Activated naive CD4-positive, alpha-beta T cell treated with anti-CD3 and anti-CD28 coated beads, Interleukin-2, amount 50 U/mL, for 24 hours (primary cell): Measurements from ENCODE around the gene KRTAP4-16.
"Not testable (repeated sequence)": the region's sequence is repeated elsewhere in the genome, so short reads cannot be mapped to it uniquely, and the experiment has no call there.

Source experiments
- H3K27ac Mint-ChIP-seq: one replicate; pipeline ENCODE4 v1.8.0; 2021; ENCODE audit warnings: mild to moderate bottlenecking, mixed read lengths
- H3K27me3 Mint-ChIP-seq: one replicate; pipeline ENCODE4 v1.8.0; 2021; ENCODE audit warnings: mixed read lengths
- H3K36me3 Mint-ChIP-seq: one replicate; pipeline ENCODE4 v1.8.0; 2021; ENCODE audit warnings: mixed read lengths
- H3K4me1 Mint-ChIP-seq: one replicate; pipeline ENCODE4 v1.8.0; 2021; ENCODE audit warnings: mixed read lengths
- H3K4me3 Mint-ChIP-seq: one replicate; pipeline ENCODE4 v1.8.0; 2021; ENCODE audit warnings: mild to moderate bottlenecking, mixed read lengths
- H3K9me3 Mint-ChIP-seq: one replicate; pipeline ENCODE4 v1.8.0; 2021; ENCODE audit warnings: mixed read lengths

KRTAP4-16 gene

DNA sequence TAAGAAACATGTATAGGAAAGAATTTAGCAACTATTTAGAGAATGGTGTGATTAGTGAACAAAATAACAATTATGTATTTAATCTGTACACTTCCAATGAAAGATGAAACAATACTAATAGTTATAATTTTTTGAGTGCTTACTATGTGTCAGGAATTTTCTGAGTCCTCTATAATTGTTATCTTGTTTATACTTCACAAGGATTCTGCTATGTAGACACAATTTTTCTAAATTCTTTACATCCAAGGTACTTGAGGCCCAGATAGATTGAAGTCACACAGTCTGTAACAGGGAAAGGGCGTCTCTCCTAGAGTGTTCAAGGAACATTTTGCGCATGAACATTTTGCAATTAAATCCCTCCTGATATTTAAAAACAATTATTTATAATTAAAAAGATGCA lies 23.1 kb upstream of the KRTAP4-16 start:
- H3K4me1 Mint-ChIP-seq, result peaks cover 67% of the 10 kb centered on the region
- H3K9me3 Mint-ChIP-seq, result peaks cover 9% of the 10 kb centered on the region
- peaks cover 2% of the 10 kb centered on the region for H3K36me3 Mint-ChIP-seq
- no peak overlapping the region for H3K27ac Mint-ChIP-seq
- no peak overlapping the region for H3K4me3 Mint-ChIP-seq
- no peaks in the 10 kb centered on the region for H3K27me3 Mint-ChIP-seq

DNA sequence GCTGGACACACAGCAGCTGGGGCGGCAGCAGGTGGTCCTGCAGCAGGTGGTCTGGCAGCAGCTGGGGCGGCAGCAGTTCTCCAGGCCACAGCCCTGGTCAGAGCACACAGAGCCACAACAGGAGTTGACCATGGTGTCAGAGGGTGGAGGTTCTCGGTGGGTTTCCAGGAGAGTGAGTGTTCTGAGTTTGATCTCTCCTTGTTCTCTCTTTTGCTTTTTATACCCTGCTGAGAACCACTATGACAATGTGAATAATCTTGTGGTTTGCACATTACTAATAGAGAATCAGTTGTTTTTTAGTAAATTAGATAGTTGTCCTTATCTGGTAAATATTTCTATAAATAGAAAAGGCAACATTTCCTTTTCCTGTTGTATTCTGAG lies 22.0 kb upstream of the KRTAP4-16 start, which contains the start of gene KRTAP4-12:
TSS of gene KRTAP4-12 (minus strand) at position 192 of the 381 bp plus-strand sequence. CDS start at position 132, 60 bp downstream.
- H3K27me3 Mint-ChIP-seq, H3K9me3 Mint-ChIP-seq, H3K36me3 Mint-ChIP-seq: not testable (repeated sequence)
- H3K4me1 Mint-ChIP-seq, result peaks cover 62% of the 10 kb centered on the region
- peak within 1 kb of the TSS; percentile 72 for H3K4me3 Mint-ChIP-seq
- peak within 1 kb of the TSS; percentile 86 for H3K27ac Mint-ChIP-seq

DNA sequence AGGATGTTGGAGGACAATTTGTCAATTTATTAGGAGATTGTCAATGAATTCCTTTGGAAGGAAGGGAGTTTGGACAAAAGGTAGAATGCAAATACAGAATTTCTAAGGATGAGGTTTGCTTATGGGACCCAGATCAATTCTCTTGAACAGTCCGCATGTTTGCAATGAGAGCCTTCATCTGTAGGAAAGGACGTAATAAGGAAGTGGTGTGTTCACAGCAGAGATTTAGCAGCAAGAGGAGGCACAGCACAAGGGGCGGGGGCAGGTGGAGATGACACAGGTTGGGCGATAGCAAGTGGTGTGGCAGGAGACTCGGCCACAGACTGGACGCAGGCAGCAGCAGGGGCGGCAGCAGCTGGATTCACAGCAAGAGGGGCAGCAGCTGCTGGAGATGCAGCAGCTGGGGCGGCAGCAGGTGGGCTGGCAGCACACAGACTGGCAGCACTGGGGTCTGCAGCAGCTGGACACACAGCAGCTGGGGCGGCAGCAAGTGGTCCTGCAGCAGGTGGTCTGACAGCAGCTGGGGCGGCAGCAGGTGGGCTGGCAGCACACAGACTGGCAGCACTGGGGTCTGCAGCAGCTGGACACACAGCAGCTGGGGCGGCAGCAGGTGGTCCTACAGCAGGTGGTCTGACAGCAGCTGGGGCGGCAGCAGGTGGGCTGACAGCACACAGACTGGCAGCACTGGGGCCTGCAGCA lies 21.4 kb upstream of the KRTAP4-16 start:
- Mint-ChIP-seq H3K27ac (peak overlapping the region; percentile 86), H3K4me1 (peaks cover 62% of the 10 kb centered on the region), H3K4me3 (peak overlapping the region; percentile 72)
- not testable (repeated sequence) for H3K36me3 Mint-ChIP-seq, H3K9me3 Mint-ChIP-seq, H3K27me3 Mint-ChIP-seq

DNA sequence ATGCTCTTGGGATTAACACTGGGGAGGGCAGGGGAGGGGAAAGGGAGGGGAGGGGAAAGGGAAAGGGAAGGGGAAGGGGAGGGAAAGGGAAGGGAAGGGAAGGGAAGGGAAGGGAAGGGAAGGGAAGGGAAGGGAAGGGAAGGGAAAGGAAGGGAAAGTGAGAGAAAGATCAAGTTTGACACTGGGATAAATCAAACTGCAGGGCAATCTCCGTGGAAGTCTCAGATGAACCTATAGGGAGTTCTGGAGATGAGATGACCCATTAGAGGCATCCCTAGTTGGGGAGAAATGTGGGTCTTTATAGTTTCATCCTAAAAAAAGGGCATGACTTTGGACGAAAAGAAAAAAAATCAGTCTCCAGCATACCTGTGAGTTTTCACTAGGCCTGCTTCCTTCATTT lies 19.7 kb upstream of the KRTAP4-16 start:
- peaks cover 2% of the 10 kb centered on the region for H3K36me3 Mint-ChIP-seq
- no peaks in the 10 kb centered on the region for H3K9me3 Mint-ChIP-seq
- H3K27ac Mint-ChIP-seq, result peak overlapping the region; percentile 30
- H3K27me3 Mint-ChIP-seq, result no peaks in the 10 kb centered on the region
- H3K4me1 Mint-ChIP-seq, result peaks cover 70% of the 10 kb centered on the region
- H3K4me3 Mint-ChIP-seq, result no peak overlapping the region

DNA sequence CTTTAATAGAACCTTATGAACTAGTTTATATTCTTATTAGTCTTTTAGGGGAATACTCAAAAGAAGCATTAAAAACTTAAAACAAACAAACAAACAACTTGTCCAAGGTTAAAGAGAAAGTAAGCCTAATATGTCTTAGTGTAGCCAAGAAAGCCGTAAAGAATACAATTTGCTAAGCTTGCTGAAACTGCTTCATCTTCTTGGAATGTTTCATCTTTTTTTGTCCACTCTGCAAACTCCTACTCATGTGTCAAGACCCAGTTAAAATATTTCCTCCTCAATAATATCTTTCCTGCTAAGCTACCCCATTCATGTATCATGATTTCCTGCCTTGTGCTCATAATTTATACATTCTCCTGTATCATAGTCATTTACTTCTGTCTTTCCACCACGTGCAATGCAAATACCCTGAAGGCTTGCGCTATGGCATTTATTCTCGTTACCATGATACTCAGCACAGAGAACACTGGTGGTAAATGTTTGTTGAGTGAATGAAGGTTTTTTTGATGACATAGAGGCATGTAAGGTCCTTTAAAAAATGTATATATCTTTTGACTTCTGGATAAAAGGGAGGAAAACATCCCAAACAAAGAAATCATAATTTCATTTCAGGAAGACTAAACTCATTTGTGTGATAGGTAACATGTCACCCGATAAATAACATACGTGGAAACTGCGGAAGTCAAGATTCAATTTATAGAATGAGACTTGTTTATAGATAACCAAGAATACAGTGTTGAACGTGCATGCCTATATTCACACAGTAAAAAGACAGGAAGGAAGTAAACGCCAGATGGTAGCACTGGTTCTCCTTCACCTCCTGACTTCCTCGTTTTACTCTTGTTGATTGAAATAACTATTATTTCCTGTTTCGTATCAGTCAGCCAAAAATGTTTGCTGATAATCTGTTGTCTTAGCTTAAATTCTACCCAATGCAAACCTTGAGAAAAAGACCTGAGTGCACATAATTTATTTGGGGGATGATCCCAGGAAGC lies 18.0 kb upstream of the KRTAP4-16 start:
- not testable (repeated sequence) for H3K36me3 Mint-ChIP-seq, H3K27me3 Mint-ChIP-seq, H3K9me3 Mint-ChIP-seq
- H3K4me3 Mint-ChIP-seq, result peak overlapping the region; percentile 38
- peak overlapping the region; percentile 46 for H3K27ac Mint-ChIP-seq
- peaks cover 55% of the 10 kb centered on the region for H3K4me1 Mint-ChIP-seq

DNA sequence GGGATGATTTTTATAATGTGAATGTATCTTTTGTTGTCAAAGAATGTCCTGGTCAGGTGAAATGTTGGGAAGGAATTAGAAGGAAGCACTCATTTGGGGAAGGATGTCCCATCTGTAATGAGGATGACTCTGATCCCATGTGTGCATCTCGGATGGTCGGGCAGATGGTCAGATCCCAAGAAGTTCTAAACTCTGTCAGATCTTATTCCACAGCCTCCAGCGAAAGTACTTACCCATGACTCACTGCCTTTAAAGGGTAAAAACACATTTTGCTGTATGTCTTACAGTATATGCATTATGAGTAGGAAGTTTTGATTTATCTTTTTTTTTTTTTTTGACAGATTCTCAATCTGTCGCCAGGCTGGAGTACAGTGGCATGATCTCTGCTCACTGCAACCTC lies 16.7 kb upstream of the KRTAP4-16 start:
- no peaks in the 10 kb centered on the region for H3K36me3 Mint-ChIP-seq
- no peak overlapping the region for H3K4me3 Mint-ChIP-seq
- no peaks in the 10 kb centered on the region for H3K27me3 Mint-ChIP-seq
- no peak overlapping the region for H3K27ac Mint-ChIP-seq
- no peaks in the 10 kb centered on the region for H3K9me3 Mint-ChIP-seq
- peaks cover 44% of the 10 kb centered on the region for H3K4me1 Mint-ChIP-seq

DNA sequence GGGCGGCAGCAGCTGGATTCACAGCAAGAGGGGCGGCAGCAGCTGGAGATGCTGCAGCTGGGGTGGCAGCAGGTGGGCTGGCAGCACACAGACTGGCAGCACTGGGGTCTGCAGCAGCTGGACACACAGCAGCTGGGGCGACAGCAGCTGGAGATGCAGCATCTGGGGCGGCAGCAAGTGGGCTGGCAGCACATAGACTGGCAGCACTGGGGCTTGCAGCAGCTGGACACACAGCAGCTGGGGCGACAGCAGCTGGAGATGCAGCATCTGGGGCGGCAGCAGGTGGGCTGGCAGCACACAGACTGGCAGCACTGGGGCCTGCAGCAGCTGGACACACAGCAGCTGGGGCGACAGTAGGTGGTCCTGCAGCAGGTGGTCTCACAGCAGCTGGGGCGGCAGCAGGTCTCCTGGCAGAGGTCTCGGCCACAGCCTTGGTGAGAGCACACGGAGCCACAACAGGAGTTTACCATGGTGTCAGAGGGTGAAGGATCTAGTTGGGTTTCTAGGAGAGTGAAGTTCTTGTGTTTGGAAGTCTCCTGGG lies 15.9 kb upstream of the KRTAP4-16 start, which contains the start of gene KRTAP4-11:
TSS of gene KRTAP4-11 (minus strand) at position 528 of the 541 bp plus-strand sequence. CDS start at position 470, 58 bp downstream.
- H3K9me3 Mint-ChIP-seq, H3K36me3 Mint-ChIP-seq, H3K27me3 Mint-ChIP-seq, H3K4me3 Mint-ChIP-seq: not testable (repeated sequence)
- Mint-ChIP-seq H3K4me1 (peaks cover 37% of the 10 kb centered on the region), H3K27ac (peak within 1 kb of the TSS; percentile 59)

DNA sequence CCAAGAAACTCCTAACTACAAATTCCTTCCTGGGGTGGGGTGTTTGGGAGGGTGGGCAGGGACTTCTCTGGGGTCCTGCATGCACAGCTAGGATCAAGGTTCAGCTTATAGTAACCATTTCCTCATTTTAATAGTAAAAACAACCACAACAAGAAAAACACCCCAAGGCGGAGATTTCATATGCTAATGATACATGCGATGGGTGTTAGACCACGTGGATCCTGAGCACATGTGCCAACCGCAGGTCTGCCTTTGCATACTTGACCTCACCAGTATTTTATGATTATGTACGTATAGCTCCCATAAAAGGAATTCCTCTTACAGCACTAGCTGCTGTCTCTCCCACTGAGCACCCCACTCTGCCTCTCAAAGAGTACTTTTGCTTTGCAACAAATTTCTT lies 14.3 kb upstream of the KRTAP4-16 start:
- H3K27ac Mint-ChIP-seq, result no peak overlapping the region
- H3K27me3 Mint-ChIP-seq, result no peaks in the 10 kb centered on the region
- no peaks in the 10 kb centered on the region for H3K9me3 Mint-ChIP-seq
- H3K4me1 Mint-ChIP-seq, result peaks cover 30% of the 10 kb centered on the region
- H3K36me3 Mint-ChIP-seq, result peaks cover 2% of the 10 kb centered on the region
- H3K4me3 Mint-ChIP-seq, result no peak overlapping the region

DNA sequence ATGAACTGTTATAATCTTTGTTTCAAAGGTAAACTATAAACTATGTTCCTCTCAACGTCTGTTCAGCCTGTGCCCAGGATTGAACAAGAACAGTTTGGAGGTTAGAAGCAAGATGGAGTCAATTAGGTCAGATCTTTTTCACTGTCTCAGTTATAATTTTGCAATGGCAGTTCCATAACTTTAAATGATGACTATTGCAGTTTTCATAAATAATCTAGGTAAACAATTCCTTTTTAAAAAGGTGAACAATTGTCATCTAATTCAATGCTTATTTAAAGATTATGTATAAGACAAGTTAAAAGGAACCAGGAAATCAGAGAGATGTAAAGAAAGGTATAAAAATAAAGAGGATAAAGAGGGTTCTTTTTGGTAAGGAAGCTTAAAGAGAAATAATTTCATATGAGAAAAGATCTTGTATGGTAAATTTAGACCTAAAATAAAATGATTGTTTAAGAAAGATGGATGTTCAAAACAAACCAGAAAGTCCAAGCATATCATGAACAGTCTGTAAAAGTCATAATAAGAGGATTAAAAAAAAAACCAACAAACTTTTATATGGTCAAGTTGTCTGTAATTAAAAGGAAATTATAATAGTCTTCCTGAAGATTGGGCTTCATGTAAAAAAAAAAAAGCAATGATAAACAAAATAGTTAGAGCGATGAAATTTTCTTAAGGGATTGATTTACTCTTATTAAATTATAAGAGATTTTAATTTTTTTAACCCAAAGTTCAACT lies 9.3 kb upstream of the KRTAP4-16 start:
- Mint-ChIP-seq H3K36me3 (peaks cover 4% of the 10 kb centered on the region), H3K9me3 (no peaks in the 10 kb centered on the region), H3K27me3 (no peaks in the 10 kb centered on the region), H3K27ac (peak overlapping the region; percentile 18), H3K4me1 (peaks cover 8% of the 10 kb centered on the region), H3K4me3 (no peak overlapping the region)

DNA sequence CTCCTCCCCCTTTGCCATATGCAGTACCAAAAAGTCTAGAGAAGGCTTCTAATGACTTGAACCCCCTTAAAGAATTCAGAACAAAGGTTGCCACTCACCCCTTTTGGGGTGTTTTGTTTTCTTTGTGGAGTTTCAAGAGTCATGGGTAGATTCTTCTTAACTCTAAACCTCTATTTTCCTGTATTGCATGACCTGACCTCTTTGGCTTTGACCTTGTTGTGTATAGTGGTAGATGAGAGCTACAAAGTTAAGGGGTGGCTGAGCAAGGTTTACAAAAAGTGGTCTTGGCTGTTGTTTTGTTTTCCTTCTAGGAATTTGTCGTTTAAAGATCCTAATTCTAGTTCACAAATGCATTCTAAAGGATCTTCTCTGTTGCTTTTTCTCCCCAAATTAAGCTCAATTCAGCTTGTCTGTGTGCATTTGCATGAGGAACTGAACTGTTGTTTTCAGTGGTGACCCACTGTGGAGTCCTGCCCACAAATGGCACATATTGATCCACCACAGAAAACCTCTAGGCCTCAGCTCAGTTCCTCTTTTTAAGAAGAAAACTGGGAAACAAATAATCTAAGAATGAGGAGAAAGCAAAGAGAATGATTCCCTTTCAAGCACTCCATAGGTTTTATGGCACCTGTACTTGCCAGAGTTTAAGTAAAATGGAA lies 6.8 kb upstream of the KRTAP4-16 start:
- not testable (repeated sequence) for H3K27ac Mint-ChIP-seq, H3K9me3 Mint-ChIP-seq, H3K4me1 Mint-ChIP-seq, H3K36me3 Mint-ChIP-seq, H3K27me3 Mint-ChIP-seq, H3K4me3 Mint-ChIP-seq

DNA sequence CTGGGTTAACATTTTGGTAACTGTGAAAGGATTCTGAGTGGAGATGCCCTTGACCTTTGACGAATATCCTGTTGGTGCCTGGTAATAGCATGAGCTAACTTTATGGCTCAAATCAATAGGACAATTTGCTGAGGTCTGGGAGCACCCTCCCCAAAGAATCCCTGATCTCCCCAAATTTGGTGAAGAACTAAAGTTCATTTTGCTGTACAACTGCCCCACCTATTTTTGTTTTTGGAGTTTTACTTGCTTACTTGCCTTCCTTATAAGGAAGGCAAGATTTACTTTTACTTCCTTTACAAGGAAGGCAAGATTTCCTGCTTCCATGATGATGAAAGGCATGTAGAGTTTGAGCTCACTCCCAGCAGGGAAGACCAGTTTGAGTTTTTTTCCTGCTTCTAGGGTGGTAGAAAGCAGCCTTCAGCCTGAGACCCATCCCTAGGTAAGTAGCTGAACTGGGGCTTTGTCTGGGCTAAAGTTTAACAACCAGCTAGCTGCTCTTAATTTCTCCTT lies 6.0 kb upstream of the KRTAP4-16 start:
- Mint-ChIP-seq H3K27me3 (peaks cover 4% of the 10 kb centered on the region), H3K36me3 (peaks cover 6% of the 10 kb centered on the region), H3K4me3 (no peak overlapping the region), H3K9me3 (no peaks in the 10 kb centered on the region), H3K4me1 (peaks cover 8% of the 10 kb centered on the region), H3K27ac (no peak overlapping the region)

DNA sequence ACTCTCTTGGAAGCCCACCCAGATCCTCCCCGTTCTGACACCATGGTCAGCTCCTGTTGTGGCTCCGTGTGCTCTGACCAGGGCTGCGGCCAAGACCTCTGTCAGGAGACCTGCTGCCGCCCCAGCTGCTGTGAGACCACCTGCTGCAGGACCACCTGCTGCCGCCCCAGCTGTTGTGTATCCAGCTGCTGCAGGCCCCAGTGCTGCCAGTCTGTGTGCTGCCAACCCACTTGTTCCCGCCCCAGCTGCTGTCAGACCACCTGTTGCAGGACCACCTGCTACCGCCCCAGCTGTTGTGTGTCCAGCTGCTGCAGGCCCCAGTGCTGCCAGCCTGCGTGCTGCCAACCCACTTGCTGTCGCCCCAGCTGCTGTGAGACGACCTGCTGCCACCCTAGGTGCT lies 3.3 kb upstream of the KRTAP4-16 start, which contains the start of gene KRTAP4-9:
TSS of gene KRTAP4-9 (plus strand) at position 43 of the 400 bp plus-strand sequence. CDS start at position 43, 0 bp downstream.
- H3K4me3 Mint-ChIP-seq, H3K36me3 Mint-ChIP-seq, H3K9me3 Mint-ChIP-seq, H3K27me3 Mint-ChIP-seq, H3K27ac Mint-ChIP-seq: not testable (repeated sequence)
- H3K4me1 Mint-ChIP-seq, result peaks cover 13% of the 10 kb centered on the region

DNA sequence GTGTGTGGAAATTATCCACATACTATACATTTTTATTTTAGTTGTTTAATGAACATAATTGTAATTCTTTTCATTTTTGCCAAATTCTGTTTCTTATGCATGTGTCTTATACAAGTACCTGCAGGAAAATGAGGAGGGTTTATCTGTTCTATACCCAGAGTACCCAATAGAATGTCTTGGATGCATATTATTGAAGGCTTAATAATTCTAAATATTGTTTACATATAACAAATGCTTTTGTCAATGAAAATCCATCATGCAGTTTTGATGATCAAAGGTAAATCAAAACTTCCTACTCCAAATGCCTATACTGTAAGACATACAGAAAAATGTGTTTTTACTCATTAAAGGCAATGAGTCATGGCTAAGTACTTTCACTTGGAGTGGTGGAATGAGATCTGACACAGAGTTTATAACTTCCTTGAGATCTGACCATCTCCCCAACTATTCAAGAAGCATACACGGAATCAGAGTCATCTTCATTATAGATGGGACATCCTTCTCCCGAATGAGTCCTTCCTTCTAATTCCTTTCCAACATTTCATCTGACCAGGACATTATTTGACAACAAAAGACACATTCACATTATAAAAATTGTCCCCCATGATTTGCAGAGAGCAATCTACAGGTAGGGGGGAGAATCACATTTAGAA lies 2.5 kb upstream of the KRTAP4-16 start:
- H3K4me3 Mint-ChIP-seq, H3K9me3 Mint-ChIP-seq, H3K27me3 Mint-ChIP-seq, H3K27ac Mint-ChIP-seq, H3K36me3 Mint-ChIP-seq: not testable (repeated sequence)
- peaks cover 22% of the 10 kb centered on the region for H3K4me1 Mint-ChIP-seq

DNA sequence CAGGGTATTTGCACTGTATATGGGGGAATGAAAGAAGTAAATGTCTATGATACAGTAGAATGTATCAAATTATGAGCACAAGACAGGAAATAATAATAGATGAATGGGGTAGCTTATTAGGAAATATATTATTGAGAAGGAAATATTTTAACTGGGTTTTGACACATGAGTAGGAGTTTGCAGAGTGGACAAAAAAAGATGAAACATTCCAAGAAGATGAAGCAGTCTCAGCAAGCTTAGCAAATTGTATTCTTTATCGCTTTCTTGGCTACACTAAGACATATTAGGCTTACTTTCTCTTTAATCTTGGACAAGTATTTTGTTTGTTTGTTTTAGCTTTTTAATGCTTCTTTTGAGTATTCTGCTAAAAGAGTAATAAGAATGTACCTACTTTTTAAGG lies 1.9 kb upstream of the KRTAP4-16 start:
- Mint-ChIP-seq H3K27ac (no peak overlapping the region), H3K4me3 (no peak overlapping the region), H3K27me3 (peaks cover 4% of the 10 kb centered on the region), H3K36me3 (peaks cover 2% of the 10 kb centered on the region), H3K9me3 (no peaks in the 10 kb centered on the region), H3K4me1 (peaks cover 22% of the 10 kb centered on the region)
